ENCODE data around the gene WDR33. TPM values are rescaled to one million over a fixed set of nuclear protein-coding genes. Genes with fewer than 3 reads are reported as not detected.
A peak's percentile ranks its signal among the peaks of the same experiment; 100 is the strongest.

The WDR33 gene
- total RNA-seq, 1 donor from 2014 or later, result 55.4 TPM

- H3K27me3 ChIP-seq (ENCODE audit: low read depth), result peaks cover 4% of the 10 kb centered on the region
- no peak for DNase-seq
- H3K27ac ChIP-seq, result no peak overlapping the region
- TF ChIP-seq CTCF (IDR thresholded peaks at IDR 0.05), result no peak
- intact Hi-C loops (cut with DNase I), result no loop called here
- H3K4me3 ChIP-seq, result no peak overlapping the region
- ATAC-seq, result no peak
- no peaks in the 10 kb centered on the region for H3K9me3 ChIP-seq
- peaks cover 42% of the 10 kb centered on the region for H3K4me1 ChIP-seq
- peaks cover 7% of the 10 kb centered on the region for H3K36me3 ChIP-seq
These were observed 140.7 kb downstream of the WDR33 start for GRCh38 chr2:127670055-127670956.

DNA sequence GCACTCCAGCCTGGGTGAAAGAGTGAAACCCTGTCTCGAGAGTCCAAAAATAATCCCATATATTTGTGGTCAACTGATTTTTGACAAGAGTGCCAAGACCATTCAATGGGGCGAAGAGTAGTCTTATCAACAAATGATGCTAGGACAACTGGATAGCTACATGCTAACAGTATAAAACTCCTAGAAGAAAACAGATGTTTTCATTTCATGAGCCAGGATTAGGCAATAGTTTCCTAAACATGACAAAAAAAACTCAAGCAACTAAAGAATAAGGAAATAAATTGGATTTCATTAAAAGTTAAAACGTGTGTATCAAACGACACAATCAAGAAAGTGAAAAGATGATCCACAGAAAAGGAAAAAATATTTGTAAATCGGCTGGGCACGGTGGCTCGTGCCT lies 141.9 kb downstream of the WDR33 start:
- Histone ChIP-seq H3K4me1 (peaks cover 46% of the 10 kb centered on the region), H3K36me3 (peaks cover 7% of the 10 kb centered on the region), H3K27ac (no peak overlapping the region), H3K27me3 (ENCODE audit: low read depth) (peaks cover 10% of the 10 kb centered on the region), H3K9me3 (no peaks in the 10 kb centered on the region), H3K4me3 (no peak overlapping the region)
- ATAC-seq (no peak), DNase-seq (no peak)
- intact Hi-C loops (cut with DNase I), result no loop called here
- TF ChIP-seq CTCF (IDR thresholded peaks at IDR 0.05), result no peak

GRCh38 chr2:127665267-127665893 lies 145.6 kb downstream of the WDR33 start:
- DNase-seq (no peak), ATAC-seq (no peak)
- Histone ChIP-seq H3K4me3 (no peak overlapping the region), H3K27ac (peak overlapping the region; percentile 83), H3K9me3 (no peaks in the 10 kb centered on the region), H3K4me1 (peaks cover 50% of the 10 kb centered on the region), H3K36me3 (peaks cover 6% of the 10 kb centered on the region), H3K27me3 (ENCODE audit: low read depth) (peaks cover 10% of the 10 kb centered on the region)
- no peak for TF ChIP-seq CTCF (IDR thresholded peaks at IDR 0.05)
- intact Hi-C loops (cut with DNase I), result no loop called here

DNA sequence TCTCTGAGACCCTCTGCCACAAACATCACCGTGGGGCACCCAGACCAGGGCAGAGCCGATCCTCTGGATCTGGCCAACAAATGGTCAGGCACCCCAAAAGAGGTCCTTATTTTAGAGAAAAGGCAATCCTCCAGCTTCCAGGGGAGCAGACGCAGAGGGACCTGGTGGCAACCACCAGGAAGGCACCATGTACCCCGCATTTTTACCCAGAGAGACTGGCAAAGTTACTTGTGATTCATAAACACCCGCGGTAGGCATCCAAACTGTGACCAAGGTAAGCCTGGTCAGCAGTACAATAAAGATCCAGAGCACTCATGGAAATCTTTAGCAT lies 146.1 kb downstream of the WDR33 start:
- peak overlapping the region; percentile 48 for H3K4me3 ChIP-seq
- no peak for ATAC-seq
- DNase-seq, result no peak
- peaks cover 10% of the 10 kb centered on the region for H3K27me3 ChIP-seq (ENCODE audit: low read depth)
- TF ChIP-seq CTCF (IDR thresholded peaks at IDR 0.05), result no peak
- peak overlapping the region; percentile 83 for H3K27ac ChIP-seq
- H3K4me1 ChIP-seq, result peaks cover 50% of the 10 kb centered on the region
- no peaks in the 10 kb centered on the region for H3K9me3 ChIP-seq
- peaks cover 6% of the 10 kb centered on the region for H3K36me3 ChIP-seq
- intact Hi-C loops (cut with DNase I), result no loop called here

- H3K27ac ChIP-seq, result peak overlapping the region; percentile 83
These were observed 146.7 kb downstream of the WDR33 start for GRCh38 chr2:127664065-127664894.

More at GRCh38 chr2:127664065-127664894, 146.7 kb downstream of the WDR33 start:
- intact Hi-C loops (cut with DNase I), result no loop called here
- DNase-seq, result peak; percentile 59
- no peak for TF ChIP-seq CTCF (IDR thresholded peaks at IDR 0.05)
- Histone ChIP-seq H3K4me1 (peaks cover 52% of the 10 kb centered on the region), H3K27me3 (ENCODE audit: low read depth) (peaks cover 10% of the 10 kb centered on the region), H3K4me3 (peak overlapping the region; percentile 48), H3K36me3 (peaks cover 6% of the 10 kb centered on the region), H3K9me3 (no peaks in the 10 kb centered on the region)
- peak; percentile 66 to 74 for ATAC-seq
